Aorta (tissue), 5 donors: ENCODE data around the gene ZXDC. TPM values are rescaled to one million over a fixed set of nuclear protein-coding genes. Genes with fewer than 3 reads are reported as not detected.

Source experiments
- ATAC-seq: fragments of 200-7000 bp; cut with Tn5 transposase; one replicate; pipeline ENCODE4 v1.9.1; 2022; ENCODE audit warnings: moderate library complexity; ENCODE audit not compliant: low FRiP score
- DNase-seq, 2 donors: peaks; one replicate each; pipeline ENCODE4 v3.0.0-alpha.2; 2020
- H3K27ac ChIP-seq, 2 donors: one replicate each; pipeline ENCODE4 v1.5.1; 2013; ENCODE audit warnings: low read length in 2 of 2, mild to moderate bottlenecking in 2 of 2, moderate library complexity in 2 of 2, control low read depth in 1 of 2, inconsistent platforms in 1 of 2, low read depth in 1 of 2
- H3K27me3 ChIP-seq, 2 donors: one replicate each; pipeline ENCODE4 v1.6.1; 2013; ENCODE audit warnings: control low read depth in 1 of 2, low read length in 1 of 2, mild to moderate bottlenecking in 1 of 2, moderate library complexity in 1 of 2; ENCODE audit not compliant: insufficient read depth in 2 of 2, control insufficient read depth in 1 of 2
- H3K36me3 ChIP-seq, 2 donors: one replicate each; pipeline ENCODE4 v1.6.1; 2013; ENCODE audit warnings: control low read depth in 1 of 2, low read length in 1 of 2, mild to moderate bottlenecking in 1 of 2; ENCODE audit not compliant: insufficient read depth in 2 of 2, control insufficient read depth in 1 of 2
- H3K4me1 ChIP-seq, 2 donors: one replicate each; pipeline ENCODE4 v1.6.1; 2013; ENCODE audit warnings: low read length in 2 of 2, control low read depth in 1 of 2, mild to moderate bottlenecking in 1 of 2, moderate library complexity in 1 of 2; ENCODE audit not compliant: insufficient read depth in 2 of 2, control insufficient read depth in 1 of 2
- H3K4me3 ChIP-seq, 2 donors: one replicate each; pipeline ENCODE4 v1.5.1; 2013; ENCODE audit warnings: low read length in 2 of 2, control low read depth in 1 of 2, mild to moderate bottlenecking in 1 of 2
- H3K9me3 ChIP-seq: one replicate; pipeline ENCODE4 v1.6.1; 2013; ENCODE audit warnings: mild to moderate bottlenecking, low read length; ENCODE audit not compliant: control insufficient read depth
- WGBS, 2 donors: extraction: QIAGEN DNeasy Blood & Tissue Kit; methylation state at CpG; one replicate each; pipeline ENCODE4 v1.1.7; 2013; 5-methylcytosine and 5-hydroxymethylcytosine counted together
- intact Hi-C, 2 donors: fragments of 100-400 bp; cut with DNase I; formaldehyde crosslinking; loops; one replicate each; pipeline versions ENCODE4 v1.14.2 to v1.15.0; 2022
- polyA plus RNA-seq, 2 donors: library from polyadenylated mRNA; stranded (reverse); fragments of 200-250 nt; gene quantifications; one replicate each; pipeline ENCODE4 v1.2.3, GENCODE V29; 2013
- total RNA-seq, 2 donors: library from RNA; stranded (reverse); fragmentation: NEBNext Ultra II Directional; extraction: Animal tissue kit (Norgen Biotek cat#: 25700); gene quantifications; one replicate each; pipeline ENCODE4 v1.2.1, GENCODE V29; 2021
- donor health status: healthy with polysubstance abuse.
- donor health status: Bipolar disorder and iron deficiency.
- donor health status: DM: no; HTN: no; CAD: no.
- donor health status: DM: no; HTN: no; CAD: no.
- donor health status: DM: yes; HTN: yes; CAD: no.

Gene ZXDC
- total and polyA plus RNA-seq, 4 donors = 4.4 to 37.5 (median 25.8) TPM

DNA sequence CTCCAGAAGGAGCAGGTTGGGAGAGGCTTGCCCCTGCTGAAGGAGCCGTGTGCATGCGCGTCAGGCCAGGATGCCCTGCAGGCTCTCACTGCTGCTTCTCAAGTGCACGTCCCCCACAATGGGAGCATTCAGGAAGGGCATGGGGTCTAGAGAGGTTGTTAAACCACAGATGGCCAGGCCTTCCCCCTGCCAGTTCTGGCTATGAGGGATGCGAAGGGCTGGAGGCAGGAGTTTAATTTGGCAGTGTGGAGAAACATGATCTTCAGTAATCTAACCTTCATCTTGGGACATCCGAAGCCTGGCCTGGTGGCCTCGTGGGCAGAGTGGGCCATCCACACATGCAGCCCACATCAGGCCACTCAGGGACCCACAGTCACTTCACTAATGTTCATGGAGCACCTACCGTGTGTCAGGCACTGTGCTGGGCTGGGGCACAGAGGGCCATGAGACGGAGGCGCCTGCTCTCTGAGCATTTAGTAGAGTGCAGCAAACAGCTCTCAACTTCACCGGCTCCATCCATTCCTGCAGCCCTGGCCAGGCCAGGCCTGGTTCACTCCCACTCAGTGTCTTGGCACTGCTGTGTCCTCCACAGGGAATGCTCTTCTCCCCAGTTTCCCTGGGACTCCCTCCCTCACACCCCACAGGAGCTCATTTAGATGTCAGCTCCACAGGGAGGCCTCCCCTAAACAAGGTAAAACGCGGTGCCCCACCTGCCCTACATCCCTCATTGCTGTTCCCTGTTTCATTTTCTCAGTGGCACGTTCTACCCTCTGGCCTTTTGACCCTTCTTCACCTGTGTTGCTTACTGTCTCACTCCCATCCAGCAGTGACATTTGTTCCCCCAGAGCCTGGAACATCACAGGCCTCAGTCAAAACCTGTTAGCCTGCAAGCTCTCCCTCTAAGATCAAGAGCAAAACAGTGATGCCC is 77.0 kb downstream of the ZXDC start:
- no peaks in the 10 kb centered on the region for H3K27me3 ChIP-seq
- 92 to 96% methylated on average over 14 of the region's 14 CpGs for WGBS, 2 donors
- no peak overlapping the region for H3K4me3 ChIP-seq
- H3K4me1 ChIP-seq = no peaks in the 10 kb centered on the region
- DNase-seq (no peak), ATAC-seq (no peak)
- intact Hi-C loops = no loop called here
- H3K27ac ChIP-seq = no peak overlapping the region
- H3K36me3 ChIP-seq = no peaks in the 10 kb centered on the region
- H3K9me3 ChIP-seq = no peaks in the 10 kb centered on the region

DNA sequence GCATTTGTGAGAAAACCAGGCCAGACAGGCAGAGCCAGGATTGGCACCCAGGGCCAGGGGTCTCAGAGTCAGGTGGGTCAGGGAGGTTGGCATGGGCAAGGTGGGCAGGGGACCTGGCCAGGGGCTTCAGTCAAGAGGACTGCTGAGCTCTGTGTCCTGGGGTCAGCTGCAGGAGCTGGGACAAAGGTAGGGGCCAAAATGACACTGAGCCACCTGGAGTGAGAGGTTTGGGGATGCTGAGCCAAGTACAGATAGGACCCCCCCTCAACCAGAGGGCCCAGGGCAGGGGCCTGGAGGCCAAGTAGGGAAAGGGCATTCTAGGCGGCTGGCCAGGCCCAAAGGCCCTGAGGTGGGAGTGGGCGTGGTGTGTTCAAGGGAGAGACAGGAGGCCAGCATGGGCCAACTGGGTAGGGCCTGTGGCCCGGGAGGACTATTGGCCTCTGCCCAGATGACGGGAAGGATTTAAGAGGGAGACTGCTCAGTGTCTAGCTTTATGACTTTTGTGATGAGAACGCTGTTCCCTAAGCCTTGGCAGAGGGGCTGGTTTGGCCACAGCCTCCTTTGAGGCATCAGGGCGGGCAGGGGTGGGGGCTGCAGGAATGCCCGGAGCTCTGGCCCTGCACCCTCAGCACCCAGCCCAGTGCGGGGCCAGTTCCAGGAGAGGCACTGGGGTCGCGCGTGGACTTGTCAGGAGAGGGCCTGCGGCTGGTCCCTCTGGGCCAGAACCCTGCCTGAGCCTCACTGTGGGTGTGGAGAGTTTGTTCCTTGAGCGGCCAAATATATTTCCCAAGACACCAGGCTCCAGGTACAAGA is 77.9 kb downstream of the ZXDC start:
- H3K27ac ChIP-seq = no peak overlapping the region
- no peaks in the 10 kb centered on the region for H3K4me1 ChIP-seq
- H3K27me3 ChIP-seq = no peaks in the 10 kb centered on the region
- ATAC-seq (no peak), DNase-seq (no peak)
- H3K36me3 ChIP-seq = no peaks in the 10 kb centered on the region
- WGBS, 2 donors = 92 to 93% methylated on average over 9 to 13 of the region's 13 CpGs
- H3K9me3 ChIP-seq = no peaks in the 10 kb centered on the region
- no peak overlapping the region for H3K4me3 ChIP-seq
- intact Hi-C loops = no loop called here

DNA sequence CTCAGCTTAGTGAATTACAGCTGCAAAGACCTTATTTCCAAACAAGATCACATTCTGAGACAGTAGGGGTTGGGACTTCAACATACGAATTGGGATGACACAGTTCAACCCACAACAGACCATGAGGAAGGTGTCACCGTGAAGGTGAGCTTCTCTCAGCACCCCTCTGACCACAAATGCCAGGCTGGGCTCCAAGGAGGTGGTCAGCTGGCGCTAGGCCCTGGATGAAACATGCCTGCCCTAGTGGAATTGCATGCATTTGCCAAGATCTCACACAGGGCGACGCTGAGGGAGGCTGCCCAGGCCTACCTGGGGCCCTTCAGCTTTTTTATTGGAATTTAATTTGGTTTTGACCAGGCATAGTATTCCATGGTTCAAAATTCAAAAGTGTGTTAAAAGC is 79.2 kb downstream of the ZXDC start:
- intact Hi-C loops = no loop called here
- no peaks in the 10 kb centered on the region for H3K27me3 ChIP-seq
- H3K9me3 ChIP-seq = no peaks in the 10 kb centered on the region
- H3K36me3 ChIP-seq = no peaks in the 10 kb centered on the region
- ATAC-seq (no peak), DNase-seq (no peak)
- WGBS, 2 donors = 96 to 98% methylated on average over 5 of the region's 5 CpGs
- no peaks in the 10 kb centered on the region for H3K4me1 ChIP-seq
- no peak overlapping the region for H3K27ac ChIP-seq
- H3K4me3 ChIP-seq = no peak overlapping the region

DNA sequence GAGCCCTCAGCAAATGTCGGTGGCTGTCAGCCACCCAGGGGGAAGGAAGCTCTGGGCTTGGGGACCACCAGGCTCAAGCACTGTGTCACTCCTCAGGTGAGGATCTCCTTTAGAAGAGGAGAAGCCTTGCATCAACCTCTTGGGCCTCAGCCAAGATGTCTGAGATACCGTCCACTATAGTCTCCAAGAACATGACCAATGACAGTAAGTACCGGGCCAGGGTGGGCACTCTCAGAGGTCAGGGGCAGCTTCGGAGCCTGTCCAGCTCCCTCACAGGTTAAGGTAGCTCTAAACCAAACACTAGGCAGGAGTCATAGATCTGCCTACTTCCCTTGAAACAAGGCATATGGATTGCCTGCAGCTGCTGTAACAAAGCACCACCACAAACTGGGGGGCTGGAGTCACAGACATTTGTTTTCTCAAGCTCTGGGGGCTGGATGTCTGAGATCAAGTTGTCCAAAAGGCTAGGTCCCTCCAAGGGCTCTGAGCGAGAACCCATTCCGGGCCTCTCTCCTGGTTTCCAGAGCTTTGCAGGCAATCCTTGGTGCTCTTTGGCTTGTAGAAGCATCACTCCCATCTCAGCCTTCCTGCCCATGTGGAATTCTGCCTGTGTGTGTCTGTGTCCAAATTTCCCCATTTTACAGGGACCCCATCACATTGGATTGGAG is 79.7 kb downstream of the ZXDC start:
- no peaks in the 10 kb centered on the region for H3K9me3 ChIP-seq
- DNase-seq (peak in 1 of 2 donors; percentile 62), ATAC-seq (no peak)
- H3K4me1 ChIP-seq = no peaks in the 10 kb centered on the region
- no peak overlapping the region for H3K27ac ChIP-seq
- intact Hi-C loops = no loop called here
- no peak overlapping the region for H3K4me3 ChIP-seq
- no peaks in the 10 kb centered on the region for H3K27me3 ChIP-seq
- 91 to 97% methylated on average over 6 of the region's 6 CpGs for WGBS, 2 donors
- H3K36me3 ChIP-seq = no peaks in the 10 kb centered on the region

DNA sequence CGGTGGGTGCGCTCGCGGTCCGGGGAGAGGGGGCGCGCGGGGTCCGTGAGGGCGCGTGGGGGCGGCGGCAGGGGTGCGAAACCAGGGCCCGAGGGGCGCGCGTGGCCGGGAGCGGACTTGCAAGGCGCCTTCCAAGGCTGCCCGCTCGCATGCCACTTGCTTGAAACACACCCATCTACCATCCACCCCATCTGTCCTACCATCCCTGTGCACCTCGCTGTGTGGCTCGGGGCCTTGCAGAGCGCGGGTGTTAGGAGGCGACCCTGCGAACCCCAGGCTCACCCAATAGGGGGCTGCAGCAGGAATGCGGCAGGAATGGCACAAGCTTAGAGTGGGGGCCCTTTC is 80.7 kb downstream of the ZXDC start:
- no peaks in the 10 kb centered on the region for H3K27me3 ChIP-seq
- intact Hi-C loops = no loop called here
- ATAC-seq (no peak), DNase-seq (no peak)
- H3K36me3 ChIP-seq = no peaks in the 10 kb centered on the region
- WGBS, 2 donors = 13 to 17% methylated on average over 17 to 30 of the region's 30 CpGs
- H3K4me1 ChIP-seq = no peaks in the 10 kb centered on the region
- no peaks in the 10 kb centered on the region for H3K9me3 ChIP-seq
- no peak overlapping the region for H3K27ac ChIP-seq
- no peak overlapping the region for H3K4me3 ChIP-seq

DNA sequence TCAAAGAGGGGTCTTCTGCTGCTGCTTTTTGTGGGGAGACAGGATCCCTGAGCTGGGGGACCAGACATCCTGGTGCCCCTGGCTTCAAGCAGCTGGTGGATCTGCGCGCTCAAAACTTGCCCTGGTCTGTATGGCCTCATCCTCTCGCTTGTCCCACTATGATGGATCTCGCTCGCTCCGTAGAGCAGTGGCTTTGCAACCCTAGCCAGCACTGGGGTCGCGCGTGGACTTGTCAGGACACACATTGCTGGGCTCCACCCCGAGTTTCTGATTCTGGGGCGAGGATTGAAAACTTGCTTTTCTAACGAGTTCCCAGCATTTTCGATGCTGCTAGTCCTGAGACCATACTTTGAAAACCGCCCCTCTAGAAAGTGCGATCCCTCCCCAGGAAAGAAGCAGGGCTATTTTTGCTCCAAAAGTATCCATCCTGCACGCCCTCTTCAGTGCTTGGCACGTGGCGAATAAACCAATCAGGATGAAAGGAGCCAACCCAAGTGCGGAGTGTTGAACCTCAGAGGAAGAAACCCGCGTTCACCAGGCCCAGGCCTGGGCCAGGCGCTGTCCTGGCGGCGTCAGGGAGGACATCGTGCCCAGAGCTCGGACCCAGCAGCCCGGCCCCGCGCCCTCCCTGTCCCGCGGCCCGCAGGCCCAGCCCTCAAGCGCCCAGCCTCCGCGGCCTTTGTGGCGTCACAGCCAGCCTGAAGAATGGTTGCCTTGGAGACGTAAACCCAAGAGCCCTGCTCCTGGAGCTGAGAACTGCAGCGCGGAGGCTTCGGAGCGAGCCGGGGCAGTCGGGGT is 81.3 kb downstream of the ZXDC start, which contains the start of gene CFAP100:
CFAP100 (plus strand) TSS at position 731 of the 798 bp plus-strand sequence. CDS start 1,092 bp downstream, outside the sequence.
- intact Hi-C loops = no loop called here
- Histone ChIP-seq H3K36me3 (no peaks in the 10 kb centered on the region), H3K9me3 (no peaks in the 10 kb centered on the region), H3K27ac (no peak within 1 kb of the TSS), H3K27me3 (no peaks in the 10 kb centered on the region), H3K4me3 (no peak within 1 kb of the TSS), H3K4me1 (no peaks in the 10 kb centered on the region)
- ATAC-seq (peak; percentile 74), DNase-seq (peak; percentile 78 to 85)
- 30 to 35% methylated on average over 37 to 43 of the region's 43 CpGs for WGBS, 2 donors

DNA sequence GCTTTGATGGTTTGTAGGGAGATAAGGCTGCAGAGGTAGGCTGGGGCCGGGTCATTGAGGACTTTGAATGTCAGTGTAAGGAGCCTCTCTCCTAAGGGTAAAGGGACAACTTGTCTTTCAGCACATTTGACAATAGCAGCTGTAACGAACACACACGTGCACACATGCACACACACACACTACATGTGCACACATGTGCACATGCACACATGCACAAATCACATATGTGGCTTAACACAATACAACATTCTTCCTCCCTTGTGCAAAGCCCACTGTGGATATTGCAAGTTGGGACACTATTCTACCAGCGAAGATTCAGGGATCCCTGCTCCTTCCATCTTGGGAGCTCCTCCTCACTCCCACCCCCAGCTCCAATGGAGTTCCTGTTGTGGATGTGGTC is 82.1 kb downstream of the ZXDC start:
- no peaks in the 10 kb centered on the region for H3K36me3 ChIP-seq
- no peak overlapping the region for H3K27ac ChIP-seq
- WGBS, 2 donors = 91 to 95% methylated on average over 4 of the region's 4 CpGs
- H3K4me3 ChIP-seq = no peak overlapping the region
- ATAC-seq = no peak
- H3K4me1 ChIP-seq = no peaks in the 10 kb centered on the region
- no peaks in the 10 kb centered on the region for H3K27me3 ChIP-seq
- H3K9me3 ChIP-seq = no peaks in the 10 kb centered on the region
- DNase-seq = peak in 1 of 2 donors; percentile 41
- intact Hi-C loops = no loop called here

DNA sequence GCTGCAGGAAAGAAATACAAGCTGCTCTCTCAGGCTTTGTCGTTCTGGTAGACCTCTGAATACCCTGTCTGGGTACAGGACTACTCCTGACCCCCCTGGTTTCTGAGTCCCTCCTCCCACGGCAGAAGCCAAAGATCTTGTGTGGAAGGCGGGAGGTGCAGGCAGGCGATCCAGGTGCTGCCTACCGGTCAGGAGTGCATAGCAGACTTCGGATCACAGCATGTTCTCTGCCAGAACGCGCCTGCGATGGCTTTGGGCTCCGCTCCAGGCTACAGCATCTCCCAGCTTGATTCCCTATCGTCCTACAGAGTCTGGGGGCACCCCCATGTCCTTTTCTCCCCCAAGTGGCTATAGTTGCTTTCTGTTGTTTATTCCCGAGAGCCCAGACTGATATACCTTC is 83.4 kb downstream of the ZXDC start:
- H3K9me3 ChIP-seq = no peaks in the 10 kb centered on the region
- no peaks in the 10 kb centered on the region for H3K36me3 ChIP-seq
- no peaks in the 10 kb centered on the region for H3K27me3 ChIP-seq
- H3K4me1 ChIP-seq = no peaks in the 10 kb centered on the region
- WGBS, 2 donors = 85 to 86% methylated on average over 12 of the region's 12 CpGs
- DNase-seq (peak in 1 of 2 donors; percentile 35), ATAC-seq (no peak)
- no peak overlapping the region for H3K27ac ChIP-seq
- intact Hi-C loops = no loop called here
- no peak overlapping the region for H3K4me3 ChIP-seq
